ENCODE measurements around the gene SETBP1. TPM values are rescaled to one million over a fixed set of nuclear protein-coding genes. Genes with fewer than 3 reads are reported as not detected.

SETBP1 gene
- total and polyA plus RNA-seq, 2 of the 13 experiments (the other 11 are each of a cell fraction or from before 2014, with no cell fraction given) = 0.18 to 0.65 TPM

GRCh38 chr18:44743631-44744030 lies 62.9 kb downstream of the SETBP1 start:
- POLR2A ChIA-PET = no interaction called here
- Histone ChIP-seq H2AFZ (ENCODE audit: low read length) (no peak overlapping the region), H3K9ac (ENCODE audit: insufficient read depth, low read depth, low read length) (no peak overlapping the region), H3K4me1 (ENCODE audit: insufficient read depth, low read length) (no peaks in the 10 kb centered on the region), H4K20me1 (ENCODE audit: insufficient read depth, low read length) (no peaks in the 10 kb centered on the region), H3K27ac (ENCODE audit: extremely low read length, insufficient read depth, low read length) (no peak overlapping the region), H3K9me3 (ENCODE audit: low read length) (no peaks in the 10 kb centered on the region), H3K4me3 (replicated peaks in 1 of 3; ENCODE audit: insufficient read depth in 1 of 3, low read depth in 2 of 3, low read length in 3 of 3) (no peak overlapping the region), H3K36me3 (replicated peaks in 1 of 2; ENCODE audit: control insufficient read depth in 1 of 2, insufficient read depth in 2 of 2, low read length in 2 of 2) (no peaks in the 10 kb centered on the region), H3K27me3 (ENCODE audit: control insufficient read depth in 1 of 2, insufficient read depth in 2 of 2, low read length in 2 of 2) (no peaks in the 10 kb centered on the region), H3K79me2 (ENCODE audit: insufficient read depth, low read length) (no peaks in the 10 kb centered on the region), H3K4me2 (ENCODE audit: low read depth, low read length) (no peak overlapping the region)
- intact Hi-C loops (cut with micrococcal nuclease; ENCODE audit: unreplicated experiment) = no loop called here
- FAIRE-seq = no peak
- CTCF ChIA-PET (ENCODE audit: low intra/inter-chr PET ratio, low total read pairs) = no interaction called here
- no TSS peak for BruUV-seq (replicated peaks)
- no peak for DNase-seq (ENCODE audit: low spot score)
- 42% methylated on average over 2 of the region's 2 CpGs for WGBS (ENCODE audit: low lambda C conversion rate)
- ATAC-seq = no peak
- in situ Hi-C loops (cut with HindIII; ENCODE audit: extremely low pct_ligation_motif_present, low pct_unique_long_range_greater_than_20kb) = no loop called here
- TF ChIP-seq MYPOP (CRISPR knock-in tag; IDR thresholded peaks at IDR 0.05) (no peak), ZBTB25 (CRISPR knock-in tag; IDR thresholded peaks at IDR 0.05) (no peak), ZNF124 (CRISPR knock-in tag; IDR thresholded peaks at IDR 0.05) (no peak), ZNF362 (CRISPR knock-in tag; IDR thresholded peaks at IDR 0.05; ENCODE audit: borderline replicate concordance) (no peak), EHMT2 (IDR thresholded peaks at IDR 0.05; ENCODE audit: borderline replicate concordance, low read depth, low read length) (no peak), KLF9 (CRISPR knock-in tag; IDR thresholded peaks at IDR 0.05; ENCODE audit: low read depth) (no peak), ZNF468 (CRISPR knock-in tag; IDR thresholded peaks at IDR 0.05) (no peak), ZNF513 (CRISPR knock-in tag; conservative IDR thresholded peaks at IDR 0.05) (no peak), ZBTB37 (CRISPR knock-in tag; IDR thresholded peaks at IDR 0.05) (no peak), IKZF1 (IDR thresholded peaks at IDR 0.05) (no peak), CBFB (CRISPR knock-in tag; IDR thresholded peaks at IDR 0.05) (no peak), LRRFIP1 (CRISPR knock-in tag; conservative IDR thresholded peaks at IDR 0.05) (no peak), LBX2 (CRISPR knock-in tag; IDR thresholded peaks at IDR 0.05; ENCODE audit: borderline replicate concordance) (no peak), DNMT3B (CRISPR knock-in tag; conservative IDR thresholded peaks at IDR 0.05) (no peak)
